GM18873 (cell line): ENCODE results near the gene PLOD1.
"Not testable (repeated sequence)": the region's sequence is repeated elsewhere in the genome, so short reads cannot be mapped to it uniquely, and the experiment has no call there.

Experiments used
- ATAC-seq: cut with Tn5 transposase; IDR thresholded peaks from one replicate; pipeline ENCODE4 v1.9.1; 2021; ENCODE audit warnings: mild to moderate bottlenecking, moderate library complexity, moderate number of reproducible peaks; ENCODE audit not compliant: unreplicated experiment, low FRiP score

Gene PLOD1

DNA sequence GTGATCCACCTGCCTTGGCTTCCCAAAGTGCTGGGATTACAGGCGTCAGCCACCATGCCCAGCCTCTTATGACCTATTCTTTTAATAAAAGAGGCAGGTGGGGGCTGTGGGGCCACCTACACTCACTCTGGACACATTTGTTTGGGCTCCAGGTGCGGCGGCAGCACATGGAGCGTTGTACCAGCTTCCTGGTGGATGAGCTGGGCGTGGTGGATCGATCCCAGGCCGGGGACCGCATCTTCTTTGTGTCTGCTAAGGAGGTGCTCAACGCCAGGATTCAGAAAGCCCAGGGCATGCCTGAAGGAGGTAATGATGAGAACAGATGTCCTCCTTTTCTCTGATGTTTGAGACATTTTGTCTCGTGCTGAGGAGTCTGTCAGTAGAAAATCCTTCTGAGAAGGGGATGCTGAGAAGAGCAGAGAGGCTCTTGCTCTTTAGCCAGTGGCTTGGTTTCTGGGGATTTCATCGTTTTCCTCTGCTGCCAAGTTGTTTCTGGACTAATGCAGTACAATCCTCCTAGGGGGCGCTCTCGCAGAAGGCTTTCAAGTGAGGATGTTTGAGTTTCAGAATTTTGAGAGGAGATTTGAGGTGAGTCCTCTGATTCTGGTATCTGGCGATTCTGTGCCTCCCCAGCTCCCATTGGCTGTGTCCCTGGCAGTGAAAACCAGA lies 66.9 kb downstream of the PLOD1 start:
- no peak for ATAC-seq

DNA sequence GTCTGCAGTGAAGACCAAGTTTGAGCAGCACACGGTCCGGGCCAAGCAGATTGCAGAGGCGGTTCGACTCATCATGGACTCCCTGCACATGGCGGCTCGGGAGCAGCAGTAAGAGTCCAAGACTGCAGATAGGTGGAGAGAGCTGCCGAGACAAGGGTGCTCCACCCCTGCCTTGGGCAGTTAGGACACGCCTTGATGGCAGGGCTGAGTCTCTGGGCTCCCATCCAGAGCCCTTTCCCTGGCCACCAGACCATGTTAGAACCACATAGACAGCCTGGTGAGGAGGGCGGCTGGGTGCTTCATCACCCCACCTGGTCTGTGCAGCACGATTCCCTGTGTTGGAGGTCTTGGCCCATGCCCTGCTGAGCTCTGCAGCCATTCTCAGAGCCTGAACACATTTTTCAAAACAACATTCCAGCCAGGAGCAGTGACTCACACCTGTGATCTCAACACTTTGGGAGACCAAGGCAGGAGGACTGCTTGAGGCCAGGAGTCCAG lies 67.5 kb downstream of the PLOD1 start:
- no peak for ATAC-seq

DNA sequence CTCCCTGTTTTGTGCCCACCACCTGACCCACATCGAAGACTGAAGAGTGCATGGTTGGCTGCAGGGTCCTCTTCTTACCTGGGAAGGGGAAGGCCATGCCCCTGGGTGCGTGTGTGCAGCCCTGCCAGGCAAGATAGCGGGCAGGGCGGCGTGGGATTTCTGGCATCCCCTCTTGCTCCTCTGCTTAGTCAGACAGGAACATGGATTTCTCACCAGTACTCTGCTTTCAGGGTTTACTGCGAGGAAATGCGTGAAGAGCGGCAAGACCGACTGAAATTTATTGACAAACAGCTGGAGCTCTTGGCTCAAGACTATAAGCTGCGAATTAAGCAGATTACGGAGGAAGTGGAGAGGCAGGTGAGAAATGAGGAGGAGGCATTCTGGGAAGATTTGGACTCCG lies 69.2 kb downstream of the PLOD1 start:
- no peak for ATAC-seq

DNA sequence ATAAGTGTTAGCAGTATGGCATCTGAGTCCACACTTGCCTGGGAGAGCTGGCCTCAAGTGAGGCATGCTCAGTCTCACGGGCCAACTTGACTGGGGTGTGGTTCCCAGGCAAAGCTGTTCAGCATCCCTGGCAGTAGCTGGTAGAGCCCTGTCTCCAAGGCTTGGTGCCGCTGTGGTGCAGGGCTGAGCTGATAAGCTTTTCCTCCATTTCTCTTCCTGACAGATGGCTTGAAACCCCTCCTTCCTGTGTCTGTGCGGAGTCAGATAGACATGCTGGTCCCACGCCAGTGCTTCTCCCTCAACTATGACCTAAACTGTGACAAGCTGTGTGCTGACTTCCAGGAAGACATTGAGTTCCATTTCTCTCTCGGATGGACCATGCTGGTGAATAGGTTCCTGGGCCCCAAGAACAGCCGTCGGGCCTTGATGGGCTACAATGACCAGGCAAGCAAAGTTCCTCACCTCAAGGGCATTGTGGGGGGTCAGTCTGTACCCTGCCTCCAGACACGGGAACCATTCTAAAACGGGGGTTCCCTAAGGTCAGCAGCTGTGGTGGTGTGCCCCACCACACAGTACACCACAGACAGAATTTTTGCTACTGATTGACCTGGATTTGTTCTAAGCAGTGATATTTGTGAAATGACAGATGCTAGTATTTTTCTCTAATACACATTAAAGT lies 71.1 kb downstream of the PLOD1 start:
- no peak for ATAC-seq

DNA sequence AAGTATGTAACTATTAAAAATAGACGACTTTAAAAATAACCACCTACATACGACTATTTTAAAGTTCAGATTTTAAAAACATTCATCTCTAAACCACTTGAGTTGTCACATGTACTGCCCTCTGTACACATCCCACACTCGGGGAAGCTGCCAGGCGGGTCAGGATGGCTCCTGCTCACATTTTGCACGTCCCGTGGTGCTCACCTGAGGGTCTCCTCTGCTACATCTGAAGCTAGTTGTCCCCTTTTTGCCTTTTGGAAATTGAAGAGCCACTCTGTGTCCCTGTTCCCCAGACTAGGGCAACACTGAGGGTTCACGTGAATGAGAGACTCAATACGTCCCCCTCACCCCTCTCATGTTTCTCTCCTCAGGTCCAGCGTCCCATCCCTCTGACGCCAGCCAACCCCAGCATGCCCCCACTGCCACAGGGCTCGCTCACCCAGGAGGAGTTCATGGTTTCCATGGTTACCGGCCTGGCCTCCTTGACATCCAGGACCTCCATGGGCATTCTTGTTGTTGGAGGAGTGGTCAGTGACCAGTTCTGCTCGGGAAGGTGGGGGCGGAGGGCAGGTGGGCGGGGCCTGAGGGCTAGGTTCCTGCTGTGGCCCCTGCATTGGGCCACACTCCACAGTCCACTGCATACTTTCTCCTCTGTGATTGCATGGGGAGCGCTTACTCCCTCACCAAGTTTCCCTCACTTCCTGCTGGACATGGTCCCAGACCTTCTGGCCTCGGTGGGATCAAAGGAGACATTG lies 71.8 kb downstream of the PLOD1 start:
- ATAC-seq = no peak

- no peak for ATAC-seq
These were observed 72.7 kb downstream of the PLOD1 start for GRCh38 chr1:12007204-12007603.

GRCh38 chr1:12008355-12008754 lies 73.8 kb downstream of the PLOD1 start:
- not testable (repeated sequence) for ATAC-seq

DNA sequence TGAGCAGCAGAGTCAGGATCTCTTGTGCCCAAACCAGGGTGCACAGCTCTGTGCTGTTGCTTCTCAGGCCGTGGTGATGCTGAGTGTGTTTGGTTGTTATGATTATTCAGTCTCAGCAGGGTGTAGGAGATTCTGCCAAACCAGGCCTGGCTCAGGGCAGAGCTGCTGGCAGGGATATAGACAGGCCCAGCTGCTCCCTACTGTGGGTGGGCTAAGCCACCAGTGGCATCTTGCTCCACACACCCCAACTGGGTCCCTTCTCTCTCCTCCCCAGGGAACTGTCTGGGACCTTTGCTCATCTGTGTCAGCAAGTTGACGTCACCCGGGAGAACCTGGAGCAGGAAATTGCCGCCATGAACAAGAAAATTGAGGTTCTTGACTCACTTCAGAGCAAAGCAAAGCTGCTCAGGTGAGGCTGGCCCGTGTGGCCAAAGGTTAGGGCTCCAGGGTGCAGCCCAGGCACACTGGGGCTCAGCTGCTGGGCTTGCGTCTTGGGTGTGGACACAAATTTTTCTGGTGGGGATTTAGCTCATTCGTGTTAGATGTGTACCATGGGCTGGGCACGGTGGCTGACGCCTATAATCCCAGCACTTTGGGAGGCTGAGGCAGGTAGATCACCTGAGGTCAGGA lies 74.9 kb downstream of the PLOD1 start:
- ATAC-seq = no peak

DNA sequence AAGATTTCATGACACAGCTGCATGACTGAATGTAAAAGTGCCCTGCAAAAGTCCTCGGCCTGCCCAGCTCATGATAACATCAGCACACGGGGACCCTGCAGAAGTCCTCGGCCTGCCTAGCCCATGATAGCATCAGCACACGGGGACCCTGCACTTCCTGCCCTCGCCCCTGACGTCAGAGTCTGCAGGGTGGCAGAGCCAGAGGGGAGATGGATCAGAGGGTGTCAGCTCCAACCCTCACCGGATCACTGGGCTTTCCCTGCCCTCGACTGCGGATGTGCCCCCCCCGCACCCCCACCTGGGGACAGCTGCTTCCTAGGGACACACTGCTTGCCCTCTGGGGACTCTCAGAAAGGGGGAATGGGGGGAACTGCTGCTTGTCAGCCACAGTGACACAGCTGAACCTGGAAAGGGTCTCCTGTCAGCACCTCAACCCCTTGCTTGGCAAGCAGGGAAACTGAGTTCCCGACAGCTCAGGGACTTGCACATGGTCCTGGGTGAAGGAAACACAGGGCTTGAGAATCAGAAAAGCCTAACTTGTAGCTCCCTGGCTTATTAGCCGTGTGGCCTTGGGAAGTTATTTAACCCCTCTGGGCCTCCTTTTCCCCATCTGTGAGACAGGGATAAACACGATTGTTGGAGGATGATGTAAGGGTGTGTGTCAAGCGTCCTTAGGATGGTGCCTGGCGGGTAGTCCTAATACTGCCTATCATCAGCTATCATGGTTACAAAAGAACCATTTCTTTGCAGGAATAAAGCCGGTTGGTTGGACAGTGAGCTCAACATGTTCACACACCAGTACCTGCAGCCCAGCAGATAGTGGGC lies 76.4 kb downstream of the PLOD1 start:
- ATAC-seq = no peak

- no peak for ATAC-seq
These were observed 77.5 kb downstream of the PLOD1 start for GRCh38 chr1:12011998-12012397.

GRCh38 chr1:12012560-12013316 lies 78.2 kb downstream of the PLOD1 start:
- ATAC-seq = no peak

DNA sequence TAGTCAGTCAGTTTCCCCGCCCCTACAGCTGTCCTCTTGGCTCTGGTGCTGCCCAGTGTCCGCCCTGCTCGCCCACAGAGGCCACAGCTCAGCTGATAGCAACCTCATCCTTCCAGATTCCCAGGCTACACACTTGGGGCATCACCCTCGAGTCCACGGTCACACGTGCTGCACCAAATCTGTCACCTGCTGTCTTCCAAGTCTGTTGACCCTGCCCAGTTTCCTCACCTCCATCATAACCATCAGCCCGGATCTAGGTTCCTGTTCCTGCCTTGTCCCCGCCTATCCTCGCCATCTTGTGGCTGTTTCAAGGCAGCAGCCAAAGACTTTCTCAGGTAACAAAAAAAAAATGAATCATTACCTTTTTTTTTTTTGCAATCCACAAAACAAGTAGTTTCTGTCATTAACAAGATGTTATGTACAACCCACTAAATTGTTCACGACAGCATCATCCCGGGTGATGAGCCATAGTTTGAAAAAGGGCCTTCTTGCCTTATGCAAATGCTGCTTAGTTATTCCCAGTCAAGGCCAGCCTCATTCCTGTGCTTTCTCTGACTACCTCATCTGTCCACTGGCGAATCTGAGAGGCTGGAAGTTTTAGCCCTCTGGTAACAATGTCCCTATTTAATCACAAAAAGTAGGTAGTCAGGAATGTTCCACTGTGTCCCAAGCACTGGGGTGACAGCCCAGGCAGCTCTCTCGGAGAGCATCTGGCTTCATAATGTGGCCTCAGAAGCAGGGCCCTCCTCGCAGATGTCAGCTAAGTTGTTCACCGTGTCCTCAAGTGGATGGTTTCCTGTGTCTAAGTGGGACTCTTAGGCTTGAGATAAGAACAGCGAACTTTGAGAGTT lies 79.8 kb downstream of the PLOD1 start:
- ATAC-seq = no peak

DNA sequence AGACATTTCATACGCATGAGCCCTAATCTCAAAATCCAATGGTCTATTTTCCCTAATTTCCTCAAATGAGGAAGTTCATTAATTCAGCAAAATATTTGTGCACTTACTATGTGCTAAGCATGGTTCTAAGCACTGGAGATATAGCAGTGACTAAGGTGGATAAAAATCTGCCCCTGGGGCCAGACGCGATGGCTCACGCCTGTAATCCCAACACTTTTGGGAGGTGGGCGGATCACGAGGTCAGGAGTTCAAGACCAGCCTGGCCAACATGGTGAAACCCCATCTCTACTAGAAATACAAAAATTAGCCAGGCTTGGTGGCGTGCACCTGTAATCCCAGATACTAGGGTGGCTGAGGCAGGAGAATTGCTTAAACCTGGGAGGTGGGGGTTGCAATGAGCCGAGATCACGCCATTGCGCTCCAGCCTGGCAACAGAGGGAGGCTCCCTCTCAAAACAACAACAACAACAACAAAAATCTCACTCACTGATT lies 80.5 kb downstream of the PLOD1 start:
- ATAC-seq = no peak

DNA sequence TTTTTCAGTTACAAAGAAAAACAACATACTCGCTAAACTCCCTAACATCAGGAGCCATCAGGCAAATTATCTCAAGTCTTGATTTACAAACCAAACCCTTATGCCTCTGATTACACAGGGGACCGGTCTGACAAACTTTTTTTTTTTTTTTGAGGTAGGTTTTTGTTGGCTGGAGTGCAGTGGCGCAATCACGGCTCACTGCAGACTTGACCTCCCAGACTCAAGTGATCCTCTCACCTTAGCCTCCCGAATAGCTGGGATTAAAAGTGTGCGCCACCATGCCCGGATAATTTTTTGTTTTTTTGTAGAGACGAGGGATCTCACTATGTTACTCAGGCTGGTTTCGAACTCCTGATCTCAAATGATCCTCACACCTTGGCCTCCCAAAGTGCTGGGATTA lies 81.0 kb downstream of the PLOD1 start:
- no peak for ATAC-seq

- no peak for ATAC-seq
These were observed 81.7 kb downstream of the PLOD1 start for GRCh38 chr1:12016182-12016581.

- no peak for ATAC-seq
These were observed 85.5 kb downstream of the PLOD1 start for GRCh38 chr1:12019858-12020509.

DNA sequence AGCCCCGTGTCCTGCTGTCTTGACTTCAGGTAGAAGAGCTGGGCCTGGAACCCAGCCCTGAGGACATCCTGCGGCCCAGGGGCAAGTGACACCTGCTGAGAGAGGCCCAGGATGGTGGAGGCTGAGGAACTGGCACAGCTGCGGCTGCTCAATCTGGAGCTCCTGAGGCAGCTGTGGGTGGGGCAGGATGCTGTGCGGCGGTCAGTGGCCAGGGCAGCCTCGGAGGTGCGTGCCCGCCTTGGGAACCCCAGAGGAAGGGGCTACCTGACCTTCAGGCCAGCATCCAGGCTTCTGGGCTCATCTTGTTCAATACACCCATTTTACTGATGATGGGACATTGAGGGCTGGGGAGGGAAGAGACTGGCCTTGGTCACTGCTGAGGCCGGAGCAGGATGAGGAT lies 87.1 kb downstream of the PLOD1 start:
- no peak for ATAC-seq

DNA sequence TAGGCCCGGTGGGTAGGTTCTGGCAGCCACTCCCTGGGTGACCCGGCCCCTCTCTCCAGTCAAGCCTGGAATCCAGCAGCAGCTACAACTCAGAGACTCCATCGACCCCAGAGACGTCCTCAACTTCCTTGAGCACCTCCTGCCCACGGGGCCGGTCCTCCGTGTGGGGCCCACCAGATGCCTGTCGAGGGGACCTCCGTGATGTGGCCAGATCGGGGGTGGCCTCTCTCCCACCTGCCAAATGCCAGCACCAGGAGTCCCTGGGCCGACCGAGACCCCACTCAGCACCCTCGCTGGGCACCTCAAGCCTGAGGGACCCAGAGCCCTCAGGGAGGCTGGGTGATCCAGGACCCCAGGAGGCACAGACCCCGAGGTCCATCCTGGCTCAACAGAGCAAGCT lies 87.5 kb downstream of the PLOD1 start:
- no peak for ATAC-seq
